Caco-2 (cell line): ENCODE results near the gene ALDOB. TPM values are rescaled to one million over a fixed set of nuclear protein-coding genes. Genes with fewer than 3 reads are reported as not detected.

ENCODE experiments used
- BruUV-seq: library from RNA; stranded (reverse); fragments of 400-500 nt; replicated peaks from 2 replicates; lab custom pipeline; 2021; lab: Mats Ljungman, UMichigan
- CTCF ChIA-PET: fragments of 300-600 bp; sonication (Branson Sonifier 250); formaldehyde crosslinking; loops from one replicate; lab custom pipeline; 2022; ENCODE audit warnings: antibody characterized with exemption; lab: Charles Lee
- POLR2A ChIA-PET: fragments of 300-600 bp; sonication (Branson Sonifier 250); formaldehyde crosslinking; loops from one replicate; lab custom pipeline; 2022; ENCODE audit warnings: antibody characterized with exemption; lab: Charles Lee
- DNase-seq, 2 experiments: peaks; one replicate each; pipeline versions ENCODE4 v3.0.0 to v3.0.0-alpha.2; 2020 to 2022
- H3K27me3 ChIP-seq: replicated peaks from 2 replicates; pipeline ENCODE4 v1.6.0; 2011; ENCODE audit warnings: low read length; ENCODE audit not compliant: control insufficient read depth, insufficient read depth
- H3K36me3 ChIP-seq: 2 replicates; pipeline ENCODE4 v1.5.1; 2011; ENCODE audit warnings: low read length; ENCODE audit not compliant: control insufficient read depth, insufficient read depth
- H3K4me1 ChIP-seq: fragments of 250-450 bp; sonication (Bioruptor Pico); 2 replicates; pipeline ENCODE4 v1.5.1; 2020; ENCODE audit warnings: mild to moderate bottlenecking
- H3K4me3 ChIP-seq: 2 replicates; pipeline ENCODE4 v1.5.1; 2011; ENCODE audit warnings: low read depth, mild to moderate bottlenecking, control low read depth, low read length
- H3K9me3 ChIP-seq: fragments of 250-450 bp; sonication (Bioruptor Pico); 2 replicates; pipeline ENCODE4 v1.5.1; 2020; ENCODE audit warnings: mild to moderate bottlenecking, moderate library complexity
- H3K27ac Mint-ChIP-seq: one replicate; pipeline ENCODE4 v1.8.0; 2022; ENCODE audit warnings: mixed read lengths; ENCODE audit not compliant: unreplicated experiment
- H3K27me3 Mint-ChIP-seq: one replicate; pipeline ENCODE4 v1.8.0; 2022; ENCODE audit warnings: mixed read lengths; ENCODE audit not compliant: insufficient read depth, unreplicated experiment
- H3K36me3 Mint-ChIP-seq: one replicate; pipeline ENCODE4 v1.8.0; 2022; ENCODE audit warnings: mild to moderate bottlenecking, mixed read lengths; ENCODE audit not compliant: insufficient read depth, unreplicated experiment
- H3K4me1 Mint-ChIP-seq: one replicate; pipeline ENCODE4 v1.8.0; 2022; ENCODE audit warnings: low read depth, mixed read lengths; ENCODE audit not compliant: unreplicated experiment
- H3K4me3 Mint-ChIP-seq: one replicate; pipeline ENCODE4 v1.8.0; 2022; ENCODE audit warnings: mild to moderate bottlenecking, moderate library complexity, mixed read lengths; ENCODE audit not compliant: unreplicated experiment
- H3K9me3 Mint-ChIP-seq: one replicate; pipeline ENCODE4 v1.8.0; 2022; ENCODE audit warnings: mixed read lengths; ENCODE audit not compliant: unreplicated experiment
- CTCF ChIP-seq, 2 experiments: fragments of 200-600 bp in 1 of 2; IDR thresholded peaks; 1 replicate in 1 of 2; 2 replicates in 1 of 2; pipeline versions ENCODE4 v1.5.1 to v1.8.0; 2011 to 2022; ENCODE audit warnings: antibody characterized with exemption in 1 of 2, control low read depth in 1 of 2, inconsistent platforms in 1 of 2, low read depth in 1 of 2, low read length in 1 of 2, mild to moderate bottlenecking in 1 of 2, moderate library complexity in 1 of 2; ENCODE audit not compliant: insufficient read depth in 1 of 2, severe bottlenecking in 1 of 2, unreplicated experiment in 1 of 2
- intact Hi-C: fragments of 100-400 bp; cut with micrococcal nuclease; formaldehyde crosslinking; loops from one replicate; pipeline ENCODE4 v1.10.0; 2022; ENCODE audit not compliant: unreplicated experiment
- total RNA-seq: library from RNA; stranded (reverse); gene quantifications from 2 replicates; pipeline ENCODE4 v1.2.3, GENCODE V29; 2022

Gene ALDOB
- total RNA-seq, 1 experiment from 2014 or later = 0.18 TPM

GRCh38 chr9:101442318-101442717 is 6.7 kb upstream of the ALDOB start:
- Histone ChIP-seq H3K4me1 (peaks cover 30% of the 10 kb centered on the region), H3K9me3 (no peaks in the 10 kb centered on the region), H3K4me3 (no peak overlapping the region), H3K36me3 (no peaks in the 10 kb centered on the region), H3K27me3 (no peaks in the 10 kb centered on the region)
- Mint-ChIP-seq H3K9me3 (no peaks in the 10 kb centered on the region), H3K27ac (no peak overlapping the region), H3K4me3 (no peak overlapping the region), H3K36me3 (no peaks in the 10 kb centered on the region), H3K4me1 (peaks cover 23% of the 10 kb centered on the region), H3K27me3 (no peaks in the 10 kb centered on the region)
- intact Hi-C loops = loop anchor here (1.0 kb wide), 1 partner anchor 44 kb away; the partner anchor contains the start of genes MRPL50 and ZNF189
- ChIA-PET CTCF (no interaction called here), POLR2A (no interaction called here)
- no TSS peak for BruUV-seq
- TF ChIP-seq CTCF (IDR thresholded peaks at IDR 0.05; ENCODE audit: insufficient read depth in 1 of 2, low read depth in 1 of 2, low read length in 1 of 2, severe bottlenecking in 1 of 2, unreplicated experiment in 1 of 2) = no peak
- DNase-seq = no peak

- Histone ChIP-seq H3K4me3 (no peak overlapping the region), H3K9me3 (peaks cover 3% of the 10 kb centered on the region; the same call in 1 of the 2 replicates), H3K36me3 (no peaks in the 10 kb centered on the region), H3K27me3 (no peaks in the 10 kb centered on the region), H3K4me1 (peaks cover 30% of the 10 kb centered on the region)
- Mint-ChIP-seq H3K4me1 (peaks cover 23% of the 10 kb centered on the region), H3K27me3 (no peaks in the 10 kb centered on the region), H3K9me3 (no peaks in the 10 kb centered on the region), H3K27ac (no peak overlapping the region), H3K36me3 (no peaks in the 10 kb centered on the region), H3K4me3 (no peak overlapping the region)
- ChIA-PET POLR2A (no interaction called here), CTCF (no interaction called here)
- intact Hi-C loops = no loop called here
- no peak for TF ChIP-seq CTCF (IDR thresholded peaks at IDR 0.05; ENCODE audit: insufficient read depth in 1 of 2, low read depth in 1 of 2, low read length in 1 of 2, severe bottlenecking in 1 of 2, unreplicated experiment in 1 of 2)
- BruUV-seq = no TSS peak
- DNase-seq = no peak
Observed at GRCh38 chr9:101440714-101441230, 5.2 kb upstream of the ALDOB start.

GRCh38 chr9:101438523-101438922 is 2.9 kb upstream of the ALDOB start:
- TF ChIP-seq CTCF (IDR thresholded peaks at IDR 0.05; ENCODE audit: insufficient read depth in 1 of 2, low read depth in 1 of 2, low read length in 1 of 2, severe bottlenecking in 1 of 2, unreplicated experiment in 1 of 2) = no peak
- CTCF ChIA-PET = no interaction called here
- Histone ChIP-seq H3K9me3 (peaks cover 3% of the 10 kb centered on the region; the same call in 1 of the 2 replicates), H3K4me1 (peaks cover 30% of the 10 kb centered on the region), H3K27me3 (no peaks in the 10 kb centered on the region), H3K4me3 (no peak overlapping the region), H3K36me3 (no peaks in the 10 kb centered on the region)
- Mint-ChIP-seq H3K4me3 (no peak overlapping the region), H3K4me1 (peaks cover 29% of the 10 kb centered on the region), H3K36me3 (no peaks in the 10 kb centered on the region), H3K27ac (no peak overlapping the region), H3K27me3 (no peaks in the 10 kb centered on the region), H3K9me3 (no peaks in the 10 kb centered on the region)
- BruUV-seq = no TSS peak
- intact Hi-C loops = no loop called here
- POLR2A ChIA-PET = no interaction called here
- DNase-seq = no peak
